Renal cortical epithelial cell (primary cell): ENCODE data around the gene NACA2. TPM values are rescaled to one million over a fixed set of nuclear protein-coding genes. Genes with fewer than 3 reads are reported as not detected.
A peak's percentile ranks its signal among the peaks of the same experiment; 100 is the strongest.
"Not testable (repeated sequence)": the region's sequence is repeated elsewhere in the genome, so short reads cannot be mapped to it uniquely, and the experiment has no call there.

Source experiments
- DNase-seq: peaks from one replicate; pipeline ENCODE4 v3.0.0-alpha.2; 2011; ENCODE audit warnings: low read depth
- total RNA-seq: library from RNA; depleted of rRNA; stranded (reverse); fragments of >200 nt; gene quantifications from 2 replicates; pipeline ENCODE4 v1.2.3, GENCODE V29; 2014

The NACA2 gene
- total RNA-seq, 1 donor from 2014 or later: not detected

DNA sequence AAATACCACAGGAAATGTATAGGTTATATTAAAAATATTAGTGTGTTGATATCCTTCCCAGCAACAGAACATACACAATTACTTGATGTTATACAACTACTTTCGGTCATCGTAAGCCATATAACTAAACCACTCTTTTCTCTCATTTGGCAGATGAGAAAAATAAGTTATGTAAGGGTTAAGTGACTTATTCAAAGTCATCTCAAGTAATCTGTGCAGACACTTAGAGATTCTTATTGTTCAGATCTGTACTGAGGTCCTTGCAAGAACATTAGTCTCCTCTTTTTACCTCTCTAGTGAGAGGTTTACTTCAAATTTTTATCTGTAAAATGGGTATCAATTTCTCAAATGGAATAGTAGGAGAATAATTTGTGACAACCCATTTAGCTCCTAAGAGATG is 15.0 kb downstream of the NACA2 start:
- DNase-seq: no peak

DNA sequence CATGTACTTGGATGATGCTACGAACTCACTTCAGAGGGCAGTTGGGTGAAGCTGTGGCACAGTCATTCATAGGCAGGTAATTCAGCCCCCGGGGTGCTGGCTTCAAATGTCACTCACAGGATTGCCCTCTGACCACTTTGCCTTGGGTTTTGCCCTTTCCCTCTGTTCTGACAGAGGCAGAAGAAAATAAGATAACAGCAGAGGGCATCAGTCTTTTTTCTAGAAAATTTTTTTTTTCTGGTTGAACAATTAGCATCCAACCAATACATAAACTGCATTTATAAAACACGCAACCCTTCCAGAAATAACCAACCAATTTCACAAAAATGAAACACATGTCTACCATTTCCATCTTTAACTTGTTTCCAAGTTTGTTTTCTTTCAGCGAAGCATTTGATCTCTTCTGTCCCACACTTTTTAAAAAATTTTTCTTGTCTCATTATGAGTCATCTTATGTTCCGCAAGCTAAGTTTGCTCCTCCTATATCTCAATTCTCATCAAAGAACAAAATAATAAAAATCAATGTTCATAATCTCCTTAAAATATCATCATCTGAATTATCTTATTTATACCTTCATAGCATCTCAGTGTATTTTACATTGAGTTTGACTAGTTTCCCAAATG is 15.6 kb downstream of the NACA2 start:
- DNase-seq: no peak

DNA sequence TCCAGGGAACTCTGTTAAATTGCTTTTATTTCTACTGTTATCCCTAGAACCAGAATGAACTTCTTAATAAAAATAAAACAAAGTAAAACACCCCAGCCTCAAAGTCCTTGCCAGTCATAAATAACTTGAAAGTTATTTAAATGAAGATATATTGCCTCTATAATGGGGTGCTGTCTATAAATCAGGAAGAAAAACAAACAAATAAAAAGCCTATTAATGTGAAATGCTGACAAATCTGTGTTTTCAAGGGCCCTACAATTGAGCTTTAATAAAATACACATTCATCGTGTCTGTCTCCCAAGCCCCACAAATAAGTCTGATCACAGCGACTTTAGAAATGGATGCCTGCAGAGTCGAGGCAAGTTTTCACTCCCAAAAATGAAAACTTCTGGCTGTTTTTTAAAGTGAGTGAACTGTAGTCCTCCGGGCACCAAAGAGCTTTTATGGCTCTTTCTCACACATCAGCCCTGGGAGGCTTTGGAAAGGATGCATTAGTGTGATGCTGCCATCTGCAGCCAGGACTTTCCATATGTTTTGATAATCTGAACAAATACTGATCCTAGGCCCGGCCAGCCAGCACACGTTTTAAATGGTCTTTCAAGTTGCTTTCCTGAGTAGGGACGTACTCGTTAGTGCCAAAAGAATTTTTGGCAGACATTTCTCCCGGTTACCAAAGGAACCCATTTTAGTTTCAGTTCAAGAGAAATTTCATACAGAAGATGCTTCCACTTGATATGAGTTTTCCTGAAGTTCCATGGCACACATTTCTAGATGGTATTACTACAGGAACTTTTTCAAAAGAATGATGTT is 16.3 kb downstream of the NACA2 start:
- DNase-seq: peak; percentile 9

DNA sequence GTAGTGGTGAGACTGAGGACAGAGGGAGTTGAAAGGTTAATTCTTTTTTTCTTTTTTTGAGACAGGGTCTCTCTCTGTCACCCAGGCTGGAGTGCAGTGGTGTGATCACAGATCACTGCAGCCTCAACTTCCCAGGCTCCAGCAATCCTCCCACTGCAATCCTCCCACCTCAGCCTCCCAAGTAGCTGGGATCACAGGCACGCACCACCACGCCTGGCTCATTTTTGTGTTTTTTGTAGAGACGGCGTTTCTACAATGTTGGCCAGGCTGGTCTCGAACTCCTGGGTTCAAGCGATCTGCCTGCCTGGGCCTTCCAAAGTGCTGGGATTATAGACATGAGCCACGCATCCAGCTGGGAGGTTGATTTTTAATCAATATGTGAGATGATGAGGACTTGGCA is 18.5 kb downstream of the NACA2 start:
- DNase-seq: not testable (repeated sequence)

DNA sequence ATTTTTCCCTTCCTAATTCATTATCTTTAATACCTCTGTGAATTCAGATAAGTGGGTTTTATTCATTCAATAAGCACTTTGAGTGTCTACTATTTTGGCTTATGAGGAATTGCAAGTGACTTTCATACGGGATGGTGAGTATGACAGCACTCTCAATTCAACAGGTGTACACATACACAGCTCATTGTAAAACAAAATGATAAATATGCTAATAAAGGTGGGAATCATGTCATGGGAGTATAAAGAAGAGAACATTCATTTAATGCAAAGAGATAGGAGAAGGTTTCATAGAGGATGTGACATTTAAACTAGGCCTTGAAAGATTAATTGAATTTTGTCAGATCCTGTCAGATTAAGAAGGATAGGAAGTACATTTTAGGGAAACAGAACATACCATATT is 19.4 kb downstream of the NACA2 start:
- DNase-seq: no peak

DNA sequence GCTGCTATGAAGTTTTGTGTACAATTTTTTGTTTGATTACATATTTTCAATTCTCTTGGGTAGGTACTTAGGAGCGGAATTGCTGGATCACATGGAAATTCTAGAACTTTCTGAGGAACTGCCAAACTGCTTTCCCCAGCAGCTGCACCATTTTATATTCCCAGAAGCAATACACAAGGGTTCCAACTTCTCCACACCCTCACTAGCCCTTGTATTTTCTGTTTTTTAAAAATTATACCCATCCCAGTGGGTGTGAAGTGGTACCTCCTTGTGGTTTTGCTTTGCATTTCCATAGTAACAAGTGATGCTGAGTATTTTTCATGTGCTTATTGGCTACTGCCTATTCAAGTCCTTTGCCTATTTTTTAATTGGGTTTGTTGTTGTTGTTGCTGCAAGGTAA is 20.9 kb downstream of the NACA2 start:
- DNase-seq: peak; percentile 15

DNA sequence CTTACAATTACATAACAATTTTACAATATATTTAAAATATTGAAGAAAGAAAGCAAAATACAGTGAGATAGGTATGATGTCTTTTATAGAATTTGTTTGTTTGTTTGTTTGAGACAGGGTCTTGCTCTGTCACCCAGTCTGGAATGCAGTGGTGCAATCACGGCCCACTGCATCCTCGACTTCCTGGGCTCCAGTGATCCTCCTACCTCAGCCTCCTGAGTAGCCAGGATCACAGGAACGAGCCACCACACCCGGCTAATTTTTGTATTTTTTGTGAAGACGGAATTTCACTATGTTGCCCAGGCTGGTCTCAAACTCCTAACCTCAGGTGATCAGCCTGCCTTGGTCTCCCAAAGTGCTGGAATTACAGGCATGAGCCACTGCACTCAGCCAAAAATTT is 21.5 kb downstream of the NACA2 start:
- DNase-seq: not testable (repeated sequence)

DNA sequence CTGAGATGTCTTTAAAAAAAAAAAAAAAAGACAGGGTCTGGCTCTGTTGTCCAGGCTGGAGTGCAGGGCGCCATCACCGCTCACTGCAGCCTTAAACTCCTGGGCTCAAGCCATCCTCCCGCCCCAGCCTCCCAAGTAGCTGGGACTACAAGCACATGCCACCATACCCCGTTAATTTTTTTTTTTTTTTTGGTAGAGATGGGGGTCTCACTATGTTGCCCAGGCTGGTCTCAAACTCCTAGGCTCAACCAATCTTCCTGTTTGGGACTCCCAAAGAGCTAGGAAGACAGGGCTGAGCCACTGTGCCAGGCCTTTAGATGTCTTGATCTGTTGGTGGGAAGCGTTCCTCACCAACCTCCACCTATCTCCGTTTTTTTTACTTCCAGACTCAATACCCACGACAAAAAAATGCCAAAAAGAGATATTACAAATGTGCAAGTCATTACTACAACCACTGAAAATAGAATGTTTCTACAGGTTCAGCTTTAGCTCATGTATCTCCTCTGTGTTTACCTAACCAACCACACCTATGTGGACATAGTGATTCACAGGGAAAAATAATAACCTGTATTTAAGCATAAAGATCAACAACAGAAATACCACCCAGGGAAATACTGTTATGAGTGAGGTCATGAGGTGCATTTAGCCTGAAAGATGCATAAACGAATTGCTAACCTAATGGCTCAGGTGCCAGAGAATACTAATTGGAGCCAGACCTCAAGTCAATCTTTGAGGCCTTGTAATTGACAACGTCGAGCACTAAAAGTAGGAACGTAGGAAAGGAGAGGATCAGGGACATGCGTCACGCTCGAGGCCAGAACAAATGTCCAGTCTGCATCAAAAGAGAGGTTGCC is 22.6 kb downstream of the NACA2 start:
- DNase-seq: peak; percentile 8

DNA sequence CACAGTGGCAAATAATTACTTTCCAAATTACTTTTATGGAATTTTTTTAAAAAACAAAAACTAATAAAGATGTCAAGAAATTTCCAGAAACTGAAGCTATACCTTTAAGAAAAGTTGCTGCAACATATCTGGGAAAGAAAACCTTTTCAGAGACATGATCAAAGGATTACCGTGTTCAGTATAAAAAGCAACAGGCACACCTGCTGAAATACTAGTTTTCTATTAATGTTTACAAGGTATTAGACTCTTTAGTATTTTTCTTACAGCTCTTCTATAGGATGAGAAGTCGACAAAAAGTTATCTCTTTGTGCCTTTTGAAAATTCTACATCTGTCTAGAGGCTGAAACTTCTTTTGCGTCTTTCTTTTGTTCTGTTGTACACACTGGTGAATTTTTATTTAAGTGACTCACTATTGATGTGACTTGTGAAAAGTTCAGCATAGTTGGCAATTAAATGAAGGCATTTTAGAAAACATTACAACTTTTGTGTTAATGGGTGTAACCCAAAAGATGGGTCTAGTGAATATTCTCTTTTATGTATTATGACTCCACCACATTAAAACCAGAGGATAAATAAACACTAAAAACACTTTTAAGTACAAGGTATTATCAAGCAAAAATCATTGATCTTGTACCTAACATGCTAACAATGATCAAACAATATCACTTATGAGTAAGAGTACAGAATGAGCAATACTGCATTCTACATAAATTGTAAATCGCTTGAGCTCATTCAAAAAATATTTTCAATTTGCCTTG is 23.8 kb downstream of the NACA2 start:
- DNase-seq: no peak

DNA sequence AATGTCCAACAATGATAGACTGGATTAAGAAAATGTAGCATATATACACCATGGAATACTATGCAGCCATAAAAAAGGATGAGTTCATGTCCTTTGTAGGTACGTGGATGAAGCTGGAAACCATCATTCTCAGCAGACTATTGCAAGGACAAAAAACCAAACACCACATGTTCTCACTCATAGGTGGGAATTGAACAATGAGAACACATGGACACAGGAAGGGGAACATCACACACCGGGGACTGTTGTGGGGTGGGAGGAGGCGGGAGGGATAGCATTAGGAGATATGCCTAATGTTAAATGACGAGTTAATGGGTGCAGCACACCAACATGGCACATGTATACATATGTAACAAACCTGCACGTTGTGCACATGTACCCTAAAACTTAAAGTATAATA is 24.6 kb downstream of the NACA2 start:
- not testable (repeated sequence) for DNase-seq

DNA sequence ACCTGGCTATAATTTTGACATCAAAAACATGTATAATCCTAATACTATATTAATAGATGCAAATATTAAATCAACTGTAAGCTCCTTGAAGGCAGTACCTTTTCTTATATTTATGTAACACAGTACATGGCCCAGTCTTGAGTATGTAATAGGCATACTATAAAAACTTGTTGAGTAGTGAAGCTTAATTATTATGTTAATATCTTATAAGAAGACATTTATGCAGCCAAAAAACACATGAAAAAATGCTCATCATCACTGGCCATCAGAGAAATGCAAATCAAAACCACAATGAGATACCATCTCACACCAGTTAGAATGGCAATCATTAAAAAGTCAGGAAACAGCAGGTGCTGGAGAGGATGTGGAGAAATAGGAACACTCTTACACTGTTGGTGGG is 25.2 kb downstream of the NACA2 start:
- not testable (repeated sequence) for DNase-seq

DNA sequence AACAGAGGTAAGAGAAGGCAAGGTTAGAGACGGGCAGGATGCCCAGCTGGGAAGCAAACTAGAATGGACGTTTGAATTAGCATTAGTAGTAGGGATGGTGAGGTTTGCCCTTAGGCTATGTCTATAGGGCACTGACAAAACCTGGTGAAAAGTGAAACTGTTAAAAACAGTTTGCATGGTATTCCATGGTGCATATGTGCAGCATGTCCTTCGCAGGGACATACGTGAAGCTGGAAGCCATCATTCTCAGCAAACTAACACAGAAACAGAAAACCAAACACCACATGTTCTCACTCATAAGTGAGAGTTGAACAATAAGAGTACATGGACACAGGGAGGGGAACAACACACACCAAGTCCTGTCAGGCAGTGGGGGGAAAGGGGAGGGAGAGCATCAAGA is 25.8 kb downstream of the NACA2 start:
- no peak for DNase-seq

DNA sequence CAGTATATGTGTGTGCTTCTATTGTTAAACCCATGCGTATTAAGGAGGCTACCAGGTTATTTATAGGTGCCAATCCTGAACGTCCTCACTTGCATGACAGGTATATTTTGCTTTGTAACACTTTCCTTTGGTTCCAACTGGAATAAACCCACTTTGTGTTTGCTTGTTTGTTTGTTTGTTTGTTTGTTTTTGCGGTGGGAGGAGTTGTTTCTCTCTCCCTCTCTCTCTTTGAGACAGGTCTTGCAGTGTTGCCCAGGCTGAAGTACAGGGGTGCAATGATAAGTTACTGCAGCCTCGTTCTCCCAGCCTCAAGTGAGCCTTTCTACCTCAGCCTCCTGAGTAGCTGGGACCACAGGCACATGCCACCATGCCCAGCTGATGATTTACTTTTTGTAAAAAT is 28.7 kb downstream of the NACA2 start:
- no peak for DNase-seq

DNA sequence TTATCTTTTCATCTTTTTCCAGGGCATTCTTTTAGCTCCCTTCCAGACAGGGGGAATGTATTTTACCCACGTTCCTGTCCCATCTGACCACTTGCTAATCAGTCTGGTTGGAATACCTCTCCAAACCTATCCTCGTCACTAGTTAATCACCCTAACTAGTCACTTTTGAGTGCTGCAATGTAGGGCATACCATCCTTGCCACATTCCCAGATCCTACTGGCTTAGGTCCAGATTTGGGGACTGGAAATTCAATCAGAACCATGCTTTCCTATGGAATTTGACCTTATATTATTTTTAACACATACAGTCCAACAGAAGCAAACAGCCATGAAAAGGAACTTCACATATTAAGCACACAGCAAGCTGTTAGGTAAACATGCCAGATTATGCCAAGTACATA is 29.7 kb downstream of the NACA2 start:
- DNase-seq: no peak

DNA sequence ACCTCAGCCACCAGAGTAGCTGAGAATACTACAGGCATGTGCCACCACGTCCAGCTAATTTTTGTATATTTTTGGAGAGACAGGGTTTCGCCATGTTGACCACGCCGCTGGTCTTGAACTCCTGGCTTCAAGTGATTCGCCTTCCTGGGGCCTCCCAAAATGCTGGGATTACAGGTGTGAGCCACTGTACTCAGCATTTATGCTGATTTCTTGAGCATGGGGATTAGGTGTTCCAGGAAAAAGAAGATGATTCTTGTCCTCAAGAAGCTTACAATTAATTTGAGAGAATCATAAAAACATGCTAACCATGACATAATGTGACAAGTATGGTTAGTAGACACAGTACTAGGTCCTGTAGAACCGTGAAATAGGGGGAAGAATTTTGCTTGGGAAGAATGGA is 30.9 kb downstream of the NACA2 start:
- no peak for DNase-seq

DNA sequence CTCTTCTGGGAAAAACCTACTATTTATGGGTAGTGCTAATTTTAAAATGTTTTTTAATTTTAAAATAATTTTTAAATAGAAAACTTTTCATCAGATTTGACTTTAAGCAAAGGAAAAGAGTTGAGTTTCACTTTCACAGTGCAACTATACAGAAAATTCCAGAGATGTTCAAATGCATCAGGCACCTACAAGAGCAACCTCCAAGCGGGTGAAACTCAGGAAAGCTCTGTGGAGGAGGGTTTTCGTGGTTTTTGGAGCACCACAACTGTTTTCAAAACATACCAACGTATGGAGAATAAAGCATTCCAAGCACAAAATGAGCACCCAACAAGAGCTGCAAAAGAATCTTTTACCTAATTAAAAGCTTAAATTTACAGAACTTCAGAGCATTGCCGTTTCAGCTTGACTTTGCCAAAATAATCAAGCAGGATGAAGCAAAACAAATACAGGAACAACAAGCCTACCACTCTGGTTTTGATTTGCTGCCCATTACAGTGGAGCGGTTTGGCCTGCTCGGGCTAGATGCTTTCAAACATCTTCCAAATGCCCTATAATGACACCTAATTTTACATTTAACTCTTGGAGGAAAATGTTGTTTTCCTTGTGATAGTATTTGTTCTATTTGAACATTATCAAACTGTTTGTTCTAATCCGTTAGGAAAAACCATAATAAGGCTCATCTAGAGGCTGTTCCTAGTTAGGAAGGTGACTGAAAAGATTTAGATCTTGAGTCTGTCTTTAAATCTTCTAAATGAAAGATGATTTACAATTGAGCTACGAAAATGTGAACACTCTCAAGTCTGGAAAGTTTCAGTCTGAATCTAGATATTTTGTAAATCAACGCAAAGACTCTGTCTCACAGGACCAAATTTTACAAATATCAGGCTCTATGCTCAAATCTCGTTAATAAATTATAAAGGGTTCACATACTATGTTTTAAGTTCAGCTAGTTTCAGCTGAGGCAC is 34.5 kb downstream of the NACA2 start:
- no peak for DNase-seq

DNA sequence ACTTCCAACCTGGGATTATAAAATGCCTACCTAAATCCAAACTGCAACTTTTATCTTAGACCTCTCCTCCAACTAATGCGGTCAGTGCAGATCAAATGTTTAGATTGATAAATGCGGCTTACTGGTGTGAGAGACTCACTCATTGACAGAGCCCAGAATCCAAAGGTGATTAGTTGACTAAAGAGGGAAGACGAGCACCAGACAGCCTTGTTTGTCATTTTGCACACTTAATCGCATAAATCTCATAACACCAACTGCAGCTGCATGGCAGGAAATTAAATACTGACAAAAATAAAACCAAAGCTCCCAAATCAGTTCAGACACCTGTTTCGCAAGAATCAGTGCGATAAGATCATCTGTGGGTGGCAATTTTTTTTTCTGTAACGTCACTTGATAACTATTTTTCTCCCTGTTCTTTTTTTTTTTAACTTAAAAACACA is 35.9 kb downstream of the NACA2 start:
- DNase-seq: no peak

DNA sequence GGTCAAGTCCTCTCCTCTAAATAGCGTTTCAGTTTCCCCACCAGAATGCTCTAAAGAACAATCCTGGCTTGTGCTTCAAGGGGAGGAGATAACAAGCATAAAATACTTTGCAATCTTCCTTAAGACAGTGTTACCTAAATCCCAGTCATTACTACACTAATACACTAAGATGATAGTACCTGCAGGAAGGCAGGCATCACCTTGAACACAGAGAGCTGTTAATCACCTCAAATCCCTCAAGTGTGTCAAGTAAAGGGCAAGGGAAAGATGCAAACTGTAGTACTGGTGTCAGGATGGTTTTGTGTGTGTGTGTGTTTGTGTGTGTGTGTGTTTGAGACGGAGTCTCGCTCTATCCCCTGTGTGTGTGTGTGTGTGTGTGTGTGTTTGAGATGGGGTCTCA is 36.8 kb downstream of the NACA2 start:
- DNase-seq: no peak

DNA sequence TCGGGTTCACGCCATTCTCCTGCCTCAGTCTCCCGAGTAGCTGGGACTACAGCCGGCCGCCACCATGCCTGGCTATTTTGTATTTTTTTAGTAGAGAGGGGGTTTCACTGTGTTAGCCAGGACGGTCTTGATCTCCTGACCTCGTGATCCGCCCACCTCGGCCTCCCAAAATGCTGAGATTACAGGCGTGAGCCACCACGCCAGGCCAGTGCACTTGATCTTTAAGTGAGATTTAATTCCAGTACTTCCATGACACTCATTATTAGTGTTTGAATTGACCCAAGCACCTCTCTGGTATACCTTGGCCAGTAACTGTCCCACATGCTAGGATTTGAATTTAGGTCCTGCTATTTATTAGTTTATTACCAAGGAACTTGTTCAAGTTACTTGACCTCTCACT is 38.5 kb downstream of the NACA2 start:
- not testable (repeated sequence) for DNase-seq

DNA sequence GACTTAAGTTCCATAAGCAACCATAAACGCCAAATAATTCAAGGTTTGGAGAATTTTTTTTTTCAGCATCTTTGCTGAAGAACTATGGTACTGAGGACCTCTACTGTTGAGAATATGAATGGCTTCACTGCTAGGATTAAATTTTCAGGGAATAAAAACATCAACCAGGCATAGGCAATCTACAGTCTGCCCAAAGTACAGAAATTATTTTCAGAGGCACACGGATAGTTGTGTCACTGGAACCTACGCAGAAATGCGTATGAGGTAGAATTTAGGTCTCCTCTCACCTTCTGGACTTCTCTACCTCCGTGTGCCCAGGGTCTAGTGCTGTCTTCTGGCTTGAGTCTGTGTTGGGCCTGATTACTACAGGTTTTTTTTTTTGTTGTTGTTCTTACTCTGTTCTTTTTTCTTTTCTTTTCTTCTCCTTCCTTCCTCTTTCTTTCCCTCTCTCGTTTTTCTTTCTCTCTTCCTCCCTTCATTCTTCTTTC is 39.7 kb downstream of the NACA2 start:
- peak; percentile 43 for DNase-seq
